SK-N-SH (cell line): ENCODE results near the gene KLHL22. TPM values are rescaled to one million over a fixed set of nuclear protein-coding genes. Genes with fewer than 3 reads are reported as not detected.

Experiments
- CTCF ChIA-PET: fragments of 300-600, 350-600 bp; formaldehyde crosslinking; extraction: SDS; loops from one replicate; lab custom pipeline; 2021; lab: Yijun Ruan, JAX
- POLR2A ChIA-PET: fragments of 350-600 bp; sonication (Branson Sonifier 250); formaldehyde crosslinking; extraction: SDS; loops from one replicate; lab custom pipeline; 2020; ENCODE audit warnings: antibody characterized with exemption, inconsistent platforms; lab: Yijun Ruan, JAX
- DNase-seq: peaks from one replicate; pipeline ENCODE4 v3.0.0; 2012
- H2AFZ ChIP-seq: fragments of 200-600 bp; sonication (generic); 2 replicates; pipeline ENCODE4 v1.8.1; 2016; ENCODE audit warnings: antibody characterized with exemption, mild to moderate bottlenecking, low read depth
- H3F3A ChIP-seq: fragments of 200-600 bp; sonication (generic); replicated peaks from 2 replicates; pipeline ENCODE3; 2016; ENCODE audit warnings: antibody characterized with exemption, mild to moderate bottlenecking; ENCODE audit not compliant: insufficient read depth
- H3K27ac ChIP-seq, 2 experiments: fragments of 200-500 bp in 1 of 2; fragments of 200-600 bp in 1 of 2; sonication (Bioruptor generic) in 1 of 2; sonication (generic), shearing (Covaris generic) in 1 of 2; 2 replicates each; pipeline versions ENCODE4 v1.5.1 to v1.6.1; 2014 to 2016; ENCODE audit warnings: low read depth in 2 of 2, inconsistent platforms in 1 of 2, low read length in 1 of 2, mild to moderate bottlenecking in 1 of 2, mixed read lengths in 1 of 2
- H3K27me3 ChIP-seq: fragments of 200-600 bp; sonication (generic), shearing (Covaris generic); 2 replicates; pipeline ENCODE4 v1.6.1; 2016; ENCODE audit warnings: mixed run types; ENCODE audit not compliant: insufficient read depth
- H3K36me3 ChIP-seq, 2 experiments: fragments of 200-500 bp in 1 of 2; fragments of 200-600 bp in 1 of 2; sonication (Bioruptor generic) in 1 of 2; sonication (generic) in 1 of 2; replicated peaks in 1 of 2; 2 replicates each; pipeline versions ENCODE3 to v1.5.1; 2014 to 2016; ENCODE audit warnings: low read length in 1 of 2, mild to moderate bottlenecking in 1 of 2; ENCODE audit not compliant: insufficient read depth in 2 of 2, control insufficient read depth in 1 of 2
- H3K4me1 ChIP-seq, 2 experiments: fragments of 200-500 bp in 1 of 2; fragments of 200-600 bp in 1 of 2; sonication (Bioruptor generic) in 1 of 2; sonication (generic), shearing (Covaris generic) in 1 of 2; 2 replicates each; pipeline versions ENCODE4 v1.5.1 to v1.6.1; 2014 to 2016; ENCODE audit warnings: low read depth in 1 of 2, low read length in 1 of 2, mixed run types in 1 of 2; ENCODE audit not compliant: insufficient read depth in 2 of 2, control insufficient read depth in 1 of 2
- H3K4me2 ChIP-seq: fragments of 200-600 bp; sonication (generic), shearing (Covaris generic); 2 replicates; pipeline ENCODE4 v1.6.1; 2017; ENCODE audit warnings: mixed run types
- H3K4me3 ChIP-seq, 2 experiments: fragments of 200-500 bp in 1 of 2; fragments of 200-600 bp in 1 of 2; sonication (Bioruptor generic) in 1 of 2; sonication (generic), shearing (Covaris generic) in 1 of 2; 2 replicates each; pipeline versions ENCODE4 v1.5.1 to v1.8.1; 2014 to 2016; ENCODE audit warnings: low read depth in 2 of 2, inconsistent platforms in 1 of 2, low read length in 1 of 2, mild to moderate bottlenecking in 1 of 2, mixed read lengths in 1 of 2, moderate library complexity in 1 of 2
- H3K79me2 ChIP-seq: fragments of 200-600 bp; sonication (generic); 2 replicates; pipeline ENCODE4 v1.8.1; 2017; ENCODE audit warnings: mild to moderate bottlenecking; ENCODE audit not compliant: insufficient read depth
- H3K9ac ChIP-seq: fragments of 200-600 bp; sonication (generic); 2 replicates; pipeline ENCODE4 v1.6.1; 2017; ENCODE audit warnings: mixed run types
- H3K9me2 ChIP-seq: fragments of 200-600 bp; sonication (generic); 2 replicates; pipeline ENCODE4 v1.6.1; 2017; ENCODE audit warnings: mixed run types
- H3K9me3 ChIP-seq: fragments of 200-600 bp; sonication (generic); 2 replicates; pipeline ENCODE4 v1.6.1; 2017; ENCODE audit warnings: mixed run types, mild to moderate bottlenecking, moderate library complexity
- H4K20me1 ChIP-seq: fragments of 200-600 bp; sonication (generic); 2 replicates; pipeline ENCODE4 v1.6.1; 2017; ENCODE audit warnings: mild to moderate bottlenecking, mixed run types; ENCODE audit not compliant: insufficient read depth
- CHD2 ChIP-seq: fragments of 150-350 bp; IDR thresholded peaks from 2 replicates; pipeline ENCODE4 v1.6.1; 2018; ENCODE audit warnings: low read length; ENCODE audit not compliant: partially characterized antibody
- EP300 ChIP-seq, 2 experiments: IDR thresholded peaks; 2 replicates each; pipeline versions ENCODE4 v1.4.0 to v1.6.1; 2012; ENCODE audit warnings: borderline replicate concordance in 1 of 2, low read depth in 1 of 2, low read length in 1 of 2
- FOSL2 ChIP-seq: IDR thresholded peaks from 2 replicates; pipeline ENCODE4 v1.4.0; 2012; ENCODE audit warnings: low read depth, mild to moderate bottlenecking, moderate library complexity, borderline replicate concordance
- FOXJ3 ChIP-seq: sonication (generic); formaldehyde crosslinking; IDR thresholded peaks from 2 replicates; pipeline ENCODE4 v1.5.1; 2020; ENCODE audit warnings: mild to moderate bottlenecking, missing genetic modification reagents
- MAX ChIP-seq: IDR thresholded peaks from 2 replicates; pipeline ENCODE4 v1.4.0; 2012; ENCODE audit warnings: low read depth
- MEF2A ChIP-seq: IDR thresholded peaks from 2 replicates; pipeline ENCODE4 v1.4.0; 2012; ENCODE audit warnings: low read depth, borderline replicate concordance
- MXI1 ChIP-seq: IDR thresholded peaks from 2 replicates; pipeline ENCODE4 v1.6.1; 2012; ENCODE audit warnings: mild to moderate bottlenecking, low read depth, low read length, improper control_type of control experiment
- NFIC ChIP-seq: IDR thresholded peaks from 2 replicates; pipeline ENCODE4 v1.4.0; 2012; ENCODE audit warnings: borderline replicate concordance
- POLR2AphosphoS5 ChIP-seq: IDR thresholded peaks from 2 replicates; pipeline ENCODE4 v1.6.1; 2012; ENCODE audit warnings: low read depth, low read length
- RAD21 ChIP-seq: IDR thresholded peaks from 2 replicates; pipeline ENCODE4 v1.6.1; 2012; ENCODE audit warnings: mild to moderate bottlenecking, low read length
- RCOR1 ChIP-seq: fragments of 150-350 bp; IDR thresholded peaks from 2 replicates; pipeline ENCODE4 v1.6.1; 2017; ENCODE audit warnings: antibody characterized with exemption, low read length
- SIN3A ChIP-seq: IDR thresholded peaks from 2 replicates; pipeline ENCODE4 v1.6.1; 2012; ENCODE audit warnings: low read depth, mild to moderate bottlenecking, low read length, moderate library complexity, borderline replicate concordance
- SMC3 ChIP-seq: IDR thresholded peaks from 2 replicates; pipeline ENCODE4 v1.6.1; 2012; ENCODE audit warnings: low read depth, low read length, improper control_type of control experiment
- TAF1 ChIP-seq: IDR thresholded peaks from 2 replicates; pipeline ENCODE4 v1.6.1; 2012; ENCODE audit warnings: low read depth, mild to moderate bottlenecking, low read length, moderate library complexity, borderline replicate concordance
- TCF12 ChIP-seq: IDR thresholded peaks from 2 replicates; pipeline ENCODE4 v1.4.0; 2012
- TEAD4 ChIP-seq: IDR thresholded peaks from 2 replicates; pipeline ENCODE4 v1.4.0; 2012; ENCODE audit warnings: mild to moderate bottlenecking, borderline replicate concordance; ENCODE audit not compliant: insufficient read depth
- YY1 ChIP-seq: IDR thresholded peaks from 2 replicates; pipeline ENCODE4 v1.4.0; 2012; ENCODE audit warnings: low read depth, mild to moderate bottlenecking
- WGBS: methylation state at CpG from one replicate; pipeline ENCODE4 v1.1.6; 2017; ENCODE audit warnings: low lambda C conversion rate; 5-methylcytosine and 5-hydroxymethylcytosine counted together
- polyA plus RNA-seq, 3 experiments: library from polyadenylated mRNA; depleted of rRNA; stranded (reverse); fragments of >200 nt; gene quantifications; 2 replicates each; pipeline ENCODE4 v1.2.3, GENCODE V29; 2012

Gene KLHL22
- polyA plus RNA-seq, 1 of the 3 experiments (the other 2 are of a cell fraction): 26.5 TPM

GRCh38 chr22:20463324-20464095, 32.1 kb downstream of the KLHL22 start:
- WGBS: 91% methylated on average over 2 of the region's 2 CpGs
- POLR2A ChIA-PET: no interaction called here

GRCh38 chr22:20459862-20460261, 35.7 kb downstream of the KLHL22 start:
- H3K4me2 ChIP-seq: no peak overlapping the region
- H2AFZ ChIP-seq: no peak overlapping the region
- H3K27ac ChIP-seq: no peak overlapping the region; a peak in 1 of 4 replicates
- POLR2A ChIA-PET: no interaction called here
- CTCF ChIA-PET: interaction anchor here (1.1 to 2.6 kb wide), 2 partner anchors 37 to 41 kb away, joined by 3 to 17 read pairs; no protein-coding TSS in a partner anchor
- no peak for TF ChIP-seq YY1
- no peak for TF ChIP-seq SMC3
- no peak for TF ChIP-seq CHD2
- TF ChIP-seq EP300 (IDR thresholded peaks at IDR 0.05; ENCODE audit: borderline replicate concordance in 1 of 2, low read depth in 1 of 2, low read length in 1 of 2): no peak
- no peak for TF ChIP-seq TAF1
- TF ChIP-seq RCOR1: no peak
- no peak for TF ChIP-seq NFIC
- no peak for TF ChIP-seq RAD21
- TF ChIP-seq TEAD4: no peak
- TF ChIP-seq POLR2AphosphoS5: no peak
- no peak for TF ChIP-seq FOSL2
- no peak for TF ChIP-seq SIN3A
- no peak for TF ChIP-seq FOXJ3 (CRISPR knock-in tag)
- H3K27me3 ChIP-seq: no peaks in the 10 kb centered on the region
- no peaks in the 10 kb centered on the region for H3F3A ChIP-seq
- H3K79me2 ChIP-seq: no peaks in the 10 kb centered on the region
- no peaks in the 10 kb centered on the region for H3K9me3 ChIP-seq
- H3K9me2 ChIP-seq: no peaks in the 10 kb centered on the region
- no peaks in the 10 kb centered on the region for H4K20me1 ChIP-seq
- H3K4me3 ChIP-seq: no peak overlapping the region
- 100% methylated on average over 3 of the region's 4 CpGs for WGBS
- peaks cover 13 to 30% of the 10 kb centered on the region in 2 experiments for H3K36me3 ChIP-seq
- H3K9ac ChIP-seq: no peak overlapping the region
- H3K4me1 ChIP-seq: peaks cover 0 to 7% of the 10 kb centered on the region in 2 experiments; a peak in 1 of 4 replicates
- no peak for DNase-seq

More at GRCh38 chr22:20463324-20464095, 32.1 kb downstream of the KLHL22 start:
- Histone ChIP-seq H3K27me3 (no peaks in the 10 kb centered on the region), H3F3A (no peaks in the 10 kb centered on the region), H3K4me3 (no peak overlapping the region), H3K4me2 (no peak overlapping the region), H3K4me1 (no peaks in the 10 kb centered on the region), H3K9ac (no peak overlapping the region), H3K27ac (no peak overlapping the region), H3K9me2 (no peaks in the 10 kb centered on the region), H4K20me1 (no peaks in the 10 kb centered on the region), H3K9me3 (no peaks in the 10 kb centered on the region), H3K79me2 (no peaks in the 10 kb centered on the region), H3K36me3 (peaks cover 9 to 29% of the 10 kb centered on the region in 2 experiments), H2AFZ (no peak overlapping the region)
- CTCF ChIA-PET: interaction anchor here (1.5 to 1.6 kb wide), 2 partner anchors 42 to 45 kb away, joined by 3 to 8 read pairs; no protein-coding TSS in a partner anchor
- TF ChIP-seq TCF12 (no peak), MEF2A (no peak), TEAD4 (no peak), SMC3 (no peak), MAX (no peak), MXI1 (no peak)
- DNase-seq: no peak
